Measurements from ENCODE around the gene C2orf69. TPM values are rescaled to one million over a fixed set of nuclear protein-coding genes. Genes with fewer than 3 reads are reported as not detected.
A peak's percentile ranks its signal among the peaks of the same experiment; 100 is the strongest.

The C2orf69 gene
- total RNA-seq, 2 donors from 2014 or later, result 16.3 to 24.6 TPM

DNA sequence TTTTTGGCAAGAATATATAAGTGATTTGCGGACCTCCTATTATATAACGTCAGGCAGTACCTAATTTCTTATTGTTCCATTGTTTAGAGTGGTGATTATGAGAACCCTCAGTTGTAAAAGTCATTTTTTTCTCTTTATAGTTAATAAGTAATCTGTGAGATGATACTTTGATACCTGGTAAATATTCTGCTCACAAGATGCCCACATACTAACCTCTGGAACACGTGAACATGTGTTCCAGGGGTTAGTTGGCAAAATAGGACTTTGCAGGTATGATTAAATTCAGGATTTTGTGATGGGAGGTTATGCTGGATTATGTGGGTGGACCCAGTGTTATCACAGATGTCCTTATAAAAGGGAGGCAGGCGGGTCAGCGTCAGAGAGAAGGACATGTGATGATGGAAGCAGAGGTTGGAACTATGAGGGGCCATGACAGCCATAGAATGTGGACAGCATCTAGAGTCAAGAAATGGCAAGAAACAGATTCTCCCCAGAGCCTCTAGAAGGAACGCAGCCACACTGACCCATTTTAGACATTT is 61.1 kb downstream of the C2orf69 start:
- Mint-ChIP-seq H3K36me3 (ENCODE audit: low read depth) (peaks cover 2% of the 10 kb centered on the region), H3K27me3 (ENCODE audit: insufficient read depth) (no peaks in the 10 kb centered on the region), H3K4me1 (no peaks in the 10 kb centered on the region), H3K27ac (no peak overlapping the region), H3K9me3 (no peaks in the 10 kb centered on the region), H3K4me3 (no peak overlapping the region)
- Histone ChIP-seq H3K27me3 (ENCODE audit: control insufficient read depth, insufficient read depth, low read length, poor library complexity, severe bottlenecking) (no peaks in the 10 kb centered on the region), H3K36me3 (ENCODE audit: control insufficient read depth, insufficient read depth, low read length) (peaks cover 12% of the 10 kb centered on the region), H3K9me3 (ENCODE audit: control insufficient read depth, low read length) (no peaks in the 10 kb centered on the region), H3K9ac (ENCODE audit: extremely low read depth, low read length, poor library complexity, severe bottlenecking) (no peak overlapping the region), H3K27ac (ENCODE audit: low read depth, low read length) (no peak overlapping the region), H3K4me3 (ENCODE audit: low read length) (no peak overlapping the region), H3K4me1 (ENCODE audit: control insufficient read depth, insufficient read depth, low read length) (no peaks in the 10 kb centered on the region)
- no peak for TF ChIP-seq CTCF (conservative IDR thresholded peaks at IDR 0.05)
- no peak for DNase-seq
- WGBS, 2 experiments (ENCODE audit: insufficient coverage in 1 of 2, insufficient read length in 1 of 2), result 83 to 95% methylated on average over 4 to 6 of the region's 6 CpGs

GRCh38 chr2:199973703-199974102 is 62.6 kb downstream of the C2orf69 start:
- 31 to 41% methylated on average over 2 of the region's 2 CpGs for WGBS, 2 experiments (ENCODE audit: insufficient coverage in 1 of 2, insufficient read length in 1 of 2)

GRCh38 chr2:199975273-199975895 is 64.3 kb downstream of the C2orf69 start:
- H3K4me1 ChIP-seq (ENCODE audit: control insufficient read depth, insufficient read depth, low read length), result peaks cover 7% of the 10 kb centered on the region
- no peak overlapping the region for H3K27ac Mint-ChIP-seq
- no peak overlapping the region for H3K4me3 ChIP-seq (ENCODE audit: low read length)
- WGBS, 2 experiments (ENCODE audit: insufficient coverage in 1 of 2, insufficient read length in 1 of 2), result 94% methylated on average over 3 of the region's 3 CpGs; no CpG with 5 or more reads in 1 of the 2 experiments
- TF ChIP-seq CTCF (conservative IDR thresholded peaks at IDR 0.05), result no peak
- H3K27me3 Mint-ChIP-seq (ENCODE audit: insufficient read depth), result no peaks in the 10 kb centered on the region
- H3K9ac ChIP-seq (ENCODE audit: extremely low read depth, low read length, poor library complexity, severe bottlenecking), result no peak overlapping the region
- H3K36me3 Mint-ChIP-seq (ENCODE audit: low read depth), result no peaks in the 10 kb centered on the region
- no peak overlapping the region for H3K27ac ChIP-seq (ENCODE audit: low read depth, low read length)
- no peak overlapping the region for H3K4me3 Mint-ChIP-seq
- no peaks in the 10 kb centered on the region for H3K9me3 Mint-ChIP-seq
- no peak for DNase-seq
- H3K36me3 ChIP-seq (ENCODE audit: control insufficient read depth, insufficient read depth, low read length), result no peaks in the 10 kb centered on the region
- H3K9me3 ChIP-seq (ENCODE audit: control insufficient read depth, low read length), result no peaks in the 10 kb centered on the region
- peaks cover 7% of the 10 kb centered on the region for H3K4me1 Mint-ChIP-seq
- no peaks in the 10 kb centered on the region for H3K27me3 ChIP-seq (ENCODE audit: control insufficient read depth, insufficient read depth, low read length, poor library complexity, severe bottlenecking)

More at GRCh38 chr2:199973703-199974102, 62.6 kb downstream of the C2orf69 start:
- DNase-seq, result no peak
- H3K36me3 Mint-ChIP-seq (ENCODE audit: low read depth), result no peaks in the 10 kb centered on the region
- H3K4me1 ChIP-seq (ENCODE audit: control insufficient read depth, insufficient read depth, low read length), result no peaks in the 10 kb centered on the region
- no peak overlapping the region for H3K27ac Mint-ChIP-seq
- peaks cover 5% of the 10 kb centered on the region for H3K36me3 ChIP-seq (ENCODE audit: control insufficient read depth, insufficient read depth, low read length)
- H3K9ac ChIP-seq (ENCODE audit: extremely low read depth, low read length, poor library complexity, severe bottlenecking), result no peak overlapping the region
- no peaks in the 10 kb centered on the region for H3K9me3 Mint-ChIP-seq
- TF ChIP-seq CTCF (conservative IDR thresholded peaks at IDR 0.05), result peak; percentile 80
- H3K27me3 ChIP-seq (ENCODE audit: control insufficient read depth, insufficient read depth, low read length, poor library complexity, severe bottlenecking), result no peaks in the 10 kb centered on the region
- H3K9me3 ChIP-seq (ENCODE audit: control insufficient read depth, low read length), result no peaks in the 10 kb centered on the region
- H3K4me3 ChIP-seq (ENCODE audit: low read length), result no peak overlapping the region
- H3K27ac ChIP-seq (ENCODE audit: low read depth, low read length), result no peak overlapping the region
- H3K27me3 Mint-ChIP-seq (ENCODE audit: insufficient read depth), result no peaks in the 10 kb centered on the region
- H3K4me3 Mint-ChIP-seq, result no peak overlapping the region
- peaks cover 4% of the 10 kb centered on the region for H3K4me1 Mint-ChIP-seq

Other genes with a start within 250 kb of the C2orf69 start
- gene FTCDNL1, start 60.1 kb upstream of the C2orf69 start, total RNA-seq, result 1 to 10 TPM in 1 of 2 donors, under 1 TPM in 1; 0.70 to 1.5 TPM
- gene TYW5, start 44.2 kb downstream of the C2orf69 start, total RNA-seq, result 10 to 100 TPM; 16.0 to 16.3 TPM
- 10 to 100 TPM; 20.9 to 23.7 TPM for gene MAIP1, start 44.3 kb downstream of the C2orf69 start, total RNA-seq

Measured in endodermal cell (in vitro differentiated cells).